DMS153 (cell line): Measurements from ENCODE around the gene GPC4.
A peak's percentile ranks its signal among the peaks of the same experiment; 100 is the strongest.

Source experiments
- DNase-seq: peaks from one replicate; lab custom pipeline; 2025; lab: John Stamatoyannopoulos, UW

Gene GPC4

DNA sequence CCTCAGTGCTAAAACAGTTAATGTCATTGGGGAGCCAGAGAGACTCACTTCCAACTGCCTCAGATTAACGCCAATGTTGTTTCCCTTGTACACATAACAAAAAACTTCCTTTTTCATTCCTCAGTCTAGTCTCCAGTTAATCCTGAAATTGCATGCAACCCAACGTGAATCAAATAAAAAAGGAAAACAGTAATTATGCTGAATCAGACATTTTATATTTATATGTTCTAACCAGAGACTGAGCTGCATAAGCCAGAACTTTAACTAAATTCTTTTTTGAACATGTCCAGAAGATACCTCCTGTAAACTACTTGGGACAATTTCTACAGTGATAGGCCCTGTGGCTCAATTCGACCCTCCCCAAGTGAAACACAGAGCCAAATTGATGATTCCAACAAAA lies 4.7 kb downstream of the GPC4 start:
- no peak for DNase-seq

DNA sequence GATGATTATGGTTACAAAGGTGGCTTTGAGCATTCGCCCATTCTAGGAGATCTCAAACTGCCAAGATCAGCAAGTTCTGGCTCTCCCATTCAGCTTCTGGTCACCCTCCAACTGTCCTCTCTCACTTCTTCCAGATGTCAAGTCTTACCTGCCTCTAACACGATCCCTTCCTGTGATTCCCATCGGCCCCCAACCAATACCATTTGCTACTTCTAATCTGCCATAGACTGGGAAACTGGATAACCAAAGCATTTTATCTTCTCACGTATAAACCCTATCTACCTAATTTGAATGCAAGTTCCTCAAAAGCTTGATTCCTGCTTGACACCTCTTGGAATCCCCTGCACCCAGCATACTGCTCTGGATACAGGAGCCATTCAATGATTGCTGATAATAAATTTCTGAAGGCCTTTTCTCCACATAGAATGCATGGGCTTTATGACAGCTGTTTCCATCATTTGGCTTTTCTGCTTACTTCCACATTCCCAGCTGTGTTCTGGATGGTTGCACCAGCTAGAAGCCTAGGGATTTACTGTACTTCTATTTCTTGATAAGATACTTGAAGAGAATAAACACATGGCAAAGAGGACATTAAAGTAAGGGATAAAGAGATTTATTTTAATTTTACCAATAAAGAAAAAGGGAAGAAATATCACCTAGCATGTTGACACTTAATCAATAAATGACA lies 9.6 kb downstream of the GPC4 start:
- DNase-seq = no peak

DNA sequence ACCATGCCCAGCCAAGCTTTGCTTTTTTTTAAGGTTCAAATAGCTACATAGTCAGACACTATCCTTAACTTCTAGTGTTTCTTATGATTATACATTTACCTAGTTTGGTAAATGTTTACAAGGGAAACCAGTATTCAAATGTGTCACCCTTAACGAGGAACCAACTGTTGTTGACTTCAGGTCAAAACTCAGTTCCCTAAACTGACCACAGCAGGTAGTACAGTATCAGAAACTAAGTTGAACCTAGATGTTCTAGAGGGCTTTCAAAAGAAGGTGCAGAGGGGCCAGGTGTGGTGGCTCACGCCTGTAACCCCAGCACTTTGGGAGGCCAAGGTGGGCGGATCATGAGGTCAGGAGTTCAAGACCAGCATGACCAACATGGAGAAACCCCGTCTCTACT lies 11.3 kb downstream of the GPC4 start:
- DNase-seq = no peak

DNA sequence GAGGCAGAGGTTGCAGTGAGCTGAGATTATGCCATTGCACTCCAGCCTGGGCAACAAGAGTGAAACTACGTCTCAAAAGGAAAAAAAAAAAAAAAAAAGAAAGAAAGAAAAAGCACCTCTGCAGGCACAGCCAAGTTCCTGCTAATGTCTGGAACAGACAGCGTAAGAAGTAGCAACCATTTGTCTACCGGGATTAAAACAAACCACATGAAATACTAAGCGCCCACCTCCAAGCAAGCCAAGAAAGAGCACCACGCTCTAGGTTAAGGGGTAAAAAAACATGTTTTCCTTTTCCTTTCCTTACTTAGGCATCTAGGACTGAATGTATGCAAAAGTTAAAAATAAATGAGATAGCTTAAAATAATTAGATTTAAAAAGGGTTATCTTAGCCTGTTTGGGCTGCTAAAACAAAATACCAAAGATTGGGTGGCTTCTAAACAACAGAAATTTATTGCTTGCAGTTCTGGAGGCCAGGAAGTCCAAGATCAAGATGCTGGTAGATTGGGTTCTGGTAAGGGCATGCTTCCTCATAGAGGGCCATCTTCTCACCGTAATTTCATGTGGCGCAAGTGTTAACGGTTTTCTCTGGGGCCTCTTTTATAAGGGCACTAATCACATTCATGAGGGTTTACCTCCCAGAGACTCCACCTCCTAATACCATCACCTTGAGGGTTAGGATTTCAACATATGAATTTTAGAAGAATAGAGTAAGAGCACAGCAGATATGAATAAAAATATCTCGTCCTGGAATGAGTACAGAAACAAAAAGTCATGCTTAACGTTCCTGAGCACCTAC lies 12.3 kb downstream of the GPC4 start:
- no peak for DNase-seq

DNA sequence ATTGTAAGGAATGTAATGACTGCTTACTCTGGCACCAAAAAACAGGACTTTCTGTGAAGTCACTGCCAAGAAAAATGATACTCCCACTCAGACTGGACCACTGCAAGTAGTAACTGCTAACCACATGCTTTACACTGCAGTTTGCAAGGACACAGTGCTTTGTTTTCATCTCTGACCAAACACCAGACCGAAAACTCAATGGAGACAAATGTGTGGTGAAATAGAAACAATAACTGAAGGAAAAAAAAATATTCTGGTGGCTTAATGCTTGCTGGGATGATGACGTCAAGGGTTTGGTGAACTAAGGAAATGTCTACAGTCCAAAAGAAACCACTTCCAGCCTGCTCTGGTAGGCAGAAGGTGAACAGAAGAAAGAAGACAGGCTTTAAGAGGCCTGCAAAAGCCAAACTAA lies 13.2 kb downstream of the GPC4 start:
- DNase-seq = no peak

DNA sequence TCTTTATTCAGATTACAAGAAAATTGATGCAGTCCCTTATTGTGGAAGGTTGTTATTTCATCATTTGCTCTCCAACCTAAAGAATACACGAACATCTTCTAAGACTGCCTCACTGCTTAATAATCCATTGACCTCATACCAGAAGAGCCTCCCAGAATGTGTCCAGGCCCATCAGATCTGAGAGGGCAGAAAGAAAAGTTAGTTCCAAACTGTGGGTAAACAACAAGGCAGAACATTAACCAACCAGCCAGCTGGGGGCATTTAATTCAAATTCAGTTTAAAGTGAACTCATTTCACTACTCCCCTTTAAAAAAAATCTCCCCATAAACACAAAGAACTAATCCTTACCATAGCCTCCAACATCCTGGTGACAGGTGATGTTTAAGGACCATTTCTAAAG lies 13.8 kb downstream of the GPC4 start:
- no peak for DNase-seq

DNA sequence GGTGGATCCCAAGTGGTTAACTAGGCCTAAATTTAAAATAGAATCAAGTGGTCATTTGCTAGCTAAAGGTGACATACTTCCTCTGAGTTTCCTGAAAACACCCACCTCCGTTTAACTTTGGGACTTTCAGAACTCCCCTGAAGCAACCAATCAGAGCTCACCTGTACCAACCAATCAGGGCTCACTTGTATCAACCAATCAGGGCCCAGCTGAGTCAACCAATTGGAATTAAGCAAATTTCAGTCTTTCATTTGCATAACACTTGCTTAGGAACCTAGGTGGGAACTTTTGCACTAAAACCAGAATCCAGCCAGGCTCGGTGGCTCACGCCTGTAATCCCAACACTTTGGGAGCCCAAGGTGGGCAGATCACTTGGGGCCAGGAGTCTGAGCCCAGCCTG lies 15.9 kb downstream of the GPC4 start:
- DNase-seq = no peak

DNA sequence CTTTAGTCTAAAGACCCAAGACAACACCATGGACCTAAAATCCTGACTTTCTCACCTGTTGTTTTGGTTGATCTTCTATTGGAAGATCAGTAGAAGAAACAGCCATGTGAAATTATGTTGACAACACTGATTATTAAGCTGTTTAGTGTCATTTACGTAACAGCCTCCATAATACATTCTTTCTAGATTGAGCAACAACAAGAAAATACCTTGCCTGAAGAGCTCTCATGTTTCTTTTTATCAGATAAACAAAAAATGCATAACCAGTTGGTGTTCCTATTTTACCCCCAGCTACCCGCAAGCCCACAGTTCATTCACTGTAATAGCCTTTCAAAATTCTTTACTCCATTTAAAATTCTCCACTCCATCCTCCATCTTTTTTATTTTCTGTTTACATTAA lies 20.5 kb downstream of the GPC4 start:
- DNase-seq = no peak

DNA sequence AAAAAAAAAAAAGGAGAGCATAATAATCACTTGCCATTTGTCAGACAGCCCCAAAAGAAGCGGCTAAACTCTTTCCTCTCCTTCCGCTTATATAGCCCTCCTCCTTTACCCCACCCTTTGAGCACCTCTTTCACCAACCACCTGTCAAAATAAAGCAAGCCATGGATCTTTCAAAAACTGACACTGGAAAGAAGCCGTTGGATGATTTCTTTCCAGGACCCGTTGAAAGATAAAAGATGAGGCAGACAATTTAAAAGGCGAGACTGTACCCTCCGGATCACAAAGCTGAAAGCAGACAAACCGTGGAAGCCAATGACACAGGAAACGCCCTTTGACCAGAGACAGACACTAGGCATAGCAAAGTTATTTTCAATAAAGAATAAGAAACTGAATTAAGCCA lies 22.6 kb downstream of the GPC4 start:
- DNase-seq = no peak

DNA sequence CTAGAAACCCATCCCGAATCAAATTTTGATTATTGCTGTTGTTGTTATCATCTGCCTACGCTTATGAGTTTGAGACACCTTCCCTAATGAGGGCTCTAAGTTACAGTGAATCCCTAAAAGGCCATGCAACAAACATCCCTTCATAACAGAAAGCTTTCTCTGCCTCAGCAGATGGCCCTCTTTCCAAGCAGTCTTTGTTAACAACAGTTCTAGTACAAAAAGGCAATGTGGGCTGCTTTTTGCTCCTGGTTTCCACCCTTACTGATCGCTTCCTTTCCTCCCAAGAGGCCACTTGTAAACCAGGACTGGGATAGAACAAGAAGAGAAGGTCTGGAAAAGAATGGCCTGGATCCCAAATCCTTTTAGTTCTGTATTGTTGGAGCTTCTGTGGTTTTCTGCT lies 24.2 kb downstream of the GPC4 start:
- peak; percentile 49 for DNase-seq

DNA sequence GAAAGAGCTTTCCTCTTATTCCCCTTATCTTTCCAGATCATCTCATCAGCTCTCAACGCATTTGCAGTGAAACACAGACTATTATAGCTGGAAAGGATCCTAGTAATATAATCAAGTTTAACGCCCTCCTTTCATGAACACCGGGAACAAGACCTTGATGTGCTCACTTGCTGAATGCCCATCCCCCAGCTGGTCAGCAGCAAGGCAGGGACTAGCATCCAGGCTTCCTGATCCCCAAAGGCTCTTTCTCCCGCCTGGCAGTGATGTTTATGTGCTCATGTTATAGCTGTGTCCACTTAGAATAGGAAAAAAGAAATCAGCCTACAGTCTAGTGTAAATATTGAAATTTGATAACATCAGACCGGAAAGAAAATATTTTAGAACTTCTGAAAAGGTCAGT lies 24.6 kb downstream of the GPC4 start:
- DNase-seq = peak; percentile 65

DNA sequence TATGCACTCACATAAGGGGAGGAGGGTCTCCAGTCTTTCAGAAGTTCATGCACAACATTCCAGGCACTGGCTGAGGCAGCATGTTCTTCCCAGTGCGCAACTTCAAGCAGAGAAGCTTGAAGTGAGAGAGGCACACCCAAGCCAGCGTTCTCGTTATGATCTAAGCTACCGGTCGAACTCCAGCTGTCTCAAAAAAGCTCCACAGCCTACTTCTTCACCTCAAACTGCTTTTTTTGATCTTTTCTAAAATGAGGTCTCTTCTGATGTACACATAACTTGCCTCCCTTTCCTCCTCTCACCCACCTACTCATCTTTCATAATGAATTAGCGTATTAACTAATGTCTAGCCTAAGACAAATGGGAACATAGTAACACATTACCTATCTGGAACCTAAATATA lies 25.3 kb downstream of the GPC4 start:
- no peak for DNase-seq

DNA sequence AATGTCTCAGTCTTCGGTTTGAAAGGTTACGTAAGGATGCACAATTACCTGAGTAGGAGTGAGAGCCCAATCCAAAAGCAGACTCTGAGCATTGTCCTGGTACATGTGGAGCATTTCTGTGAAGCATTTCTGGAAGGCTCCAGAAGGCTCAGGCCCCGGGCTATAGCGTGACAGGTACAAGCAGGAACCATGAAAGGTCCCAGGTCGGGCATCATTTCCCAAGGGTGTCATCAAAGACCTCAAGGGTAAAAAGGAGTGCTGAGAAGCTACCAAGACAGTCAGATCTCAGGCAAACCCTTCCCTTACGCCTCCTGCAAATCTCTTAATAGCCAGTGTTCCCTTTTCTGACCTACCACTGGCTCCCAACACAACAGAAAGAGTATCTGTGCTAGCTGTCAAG lies 30.8 kb downstream of the GPC4 start:
- no peak for DNase-seq

DNA sequence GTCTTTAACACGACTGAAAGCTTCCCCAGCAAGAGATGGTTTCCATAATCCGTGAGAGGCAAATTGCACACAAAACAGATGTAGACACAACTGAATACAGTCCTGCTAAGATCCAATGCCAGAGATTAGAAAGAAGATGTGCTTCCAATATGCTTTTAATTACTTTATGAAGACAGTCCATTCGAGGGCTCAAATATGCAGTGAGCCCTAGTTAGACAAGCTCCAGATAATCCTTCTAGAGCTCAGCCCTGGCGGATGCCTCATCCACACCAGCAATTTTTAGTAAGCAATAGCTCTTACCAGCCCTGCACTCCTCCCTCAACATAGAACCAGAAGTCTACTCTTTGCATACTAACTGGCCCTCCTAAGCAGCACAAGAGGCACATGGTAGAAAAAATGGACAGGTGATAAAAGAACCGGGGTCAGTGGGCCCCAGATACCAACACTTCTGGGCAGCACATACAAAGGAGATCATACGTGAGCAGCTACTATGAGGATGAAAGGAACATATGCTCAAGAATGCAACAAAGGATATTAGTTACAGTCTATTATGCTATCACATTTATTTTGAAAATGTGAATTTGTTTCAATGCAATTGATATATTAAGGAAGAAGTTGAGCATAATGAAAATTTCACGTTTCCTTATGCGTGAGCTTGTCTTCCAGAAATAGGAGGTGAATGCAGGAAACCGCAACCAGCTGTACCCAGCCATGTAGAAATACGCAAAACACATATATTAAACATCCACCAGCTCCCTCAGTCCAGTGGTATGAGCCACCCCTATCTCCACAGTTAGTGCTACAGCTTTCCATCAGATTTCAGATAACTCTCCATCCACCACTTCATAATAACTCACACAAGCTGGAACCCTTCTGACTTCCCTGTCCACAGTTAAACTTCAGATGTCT lies 34.3 kb downstream of the GPC4 start:
- no peak for DNase-seq

DNA sequence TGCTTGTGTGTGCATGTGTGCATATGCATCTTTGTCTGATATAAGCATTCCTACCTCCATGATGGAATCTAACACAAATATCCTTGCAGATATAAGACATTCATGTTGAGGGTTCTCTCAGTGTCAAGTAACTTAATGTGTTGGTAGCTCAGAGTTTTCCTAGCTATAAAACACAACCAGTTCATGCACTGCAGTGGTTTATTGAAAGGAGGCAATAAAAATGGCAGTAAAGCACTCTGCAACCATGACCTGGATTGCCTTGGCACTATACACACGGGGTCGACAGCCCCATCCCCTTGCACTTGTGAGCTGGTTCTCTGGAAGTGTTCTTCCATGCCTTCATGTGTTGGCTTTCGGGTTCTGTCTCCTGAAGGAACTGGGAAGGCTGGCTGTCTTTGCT lies 38.9 kb downstream of the GPC4 start:
- no peak for DNase-seq

DNA sequence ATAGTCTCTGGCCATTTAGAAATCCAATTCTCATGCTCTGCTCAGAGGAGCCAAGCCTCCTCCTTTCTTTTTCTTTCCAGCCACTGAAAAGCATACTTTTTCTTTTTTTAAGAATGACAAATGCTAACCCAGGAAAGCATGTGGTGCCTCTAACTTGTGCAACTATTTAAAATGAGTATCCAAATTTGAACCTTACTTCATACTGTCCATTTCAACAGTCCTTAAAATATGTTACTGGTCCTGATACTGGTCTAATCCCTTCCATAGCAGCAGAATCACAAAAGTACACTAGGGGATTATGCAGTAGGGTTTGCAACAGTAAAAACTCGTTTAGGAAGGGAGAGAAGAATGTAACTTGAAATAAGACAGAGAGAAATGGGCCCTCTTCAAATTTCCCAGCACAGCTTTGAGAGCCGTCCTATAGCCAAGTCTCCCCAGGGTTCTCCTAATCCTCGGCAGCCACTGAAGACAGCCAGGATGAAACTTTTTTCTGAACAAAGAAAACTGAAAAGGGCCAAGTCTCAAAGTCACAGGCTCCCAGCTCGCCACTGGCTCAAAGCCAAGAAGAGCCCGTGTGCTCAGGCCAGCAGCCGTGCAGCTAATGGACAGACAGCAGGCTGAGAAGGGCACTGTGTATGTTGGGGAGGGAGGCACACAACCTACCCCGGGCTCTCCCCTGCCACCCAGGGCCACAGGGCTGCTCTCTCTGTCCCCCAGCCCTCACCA lies 39.5 kb downstream of the GPC4 start:
- DNase-seq = no peak

DNA sequence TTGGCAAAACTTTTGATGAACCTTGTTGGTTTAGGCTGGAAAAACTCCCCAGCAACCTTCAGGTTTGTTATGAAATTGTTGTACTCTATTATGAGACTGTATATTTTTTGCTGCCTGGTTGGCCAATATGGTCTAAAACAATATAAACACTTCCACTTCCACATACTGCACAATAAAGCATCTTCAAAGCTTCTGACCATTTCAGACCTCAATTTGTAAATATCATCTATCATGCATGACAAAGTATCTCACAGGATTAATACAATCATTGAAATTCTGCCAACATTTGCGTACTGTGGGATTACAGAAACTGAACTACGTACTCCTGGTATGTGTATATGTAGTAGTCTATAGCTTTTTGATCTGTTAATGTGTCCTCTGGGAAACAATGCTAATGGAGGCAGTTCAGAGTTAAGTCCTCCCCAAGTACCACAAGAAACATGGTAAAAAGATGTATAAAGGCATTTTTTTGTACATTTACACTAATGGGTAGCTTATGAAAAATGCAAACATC lies 40.4 kb downstream of the GPC4 start:
- DNase-seq = no peak

DNA sequence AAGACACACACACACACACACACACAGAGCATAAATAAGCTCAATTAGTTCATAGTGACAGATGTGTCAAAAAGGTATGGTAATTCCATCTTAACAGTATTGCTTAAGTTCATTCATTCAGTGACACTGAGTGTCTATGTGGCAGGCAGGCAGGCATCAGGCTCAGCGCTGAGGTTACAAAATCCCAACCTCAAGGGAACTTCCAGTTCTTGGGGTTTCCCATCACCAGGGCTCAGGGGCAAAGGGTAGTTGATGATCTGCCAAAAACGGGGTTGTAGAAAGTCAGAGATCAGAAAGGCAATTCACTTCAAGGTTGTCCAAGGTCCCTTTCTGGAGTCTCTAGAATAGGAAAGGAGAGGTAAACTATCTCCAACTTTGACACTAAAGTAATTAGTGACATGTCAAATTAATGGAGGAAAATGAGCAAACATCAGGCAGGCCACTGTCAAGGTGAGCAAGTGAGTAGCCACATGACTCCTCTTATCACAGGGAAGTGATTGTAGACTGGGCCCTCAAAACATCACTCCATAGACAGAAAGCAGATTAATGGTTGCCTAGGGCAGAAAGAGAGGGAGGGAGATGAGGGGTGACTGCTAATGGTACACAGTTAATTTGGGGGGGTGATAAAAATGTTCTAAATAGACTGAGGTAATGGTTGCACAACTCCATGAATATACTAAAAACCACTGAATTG lies 41.8 kb downstream of the GPC4 start:
- no peak for DNase-seq

DNA sequence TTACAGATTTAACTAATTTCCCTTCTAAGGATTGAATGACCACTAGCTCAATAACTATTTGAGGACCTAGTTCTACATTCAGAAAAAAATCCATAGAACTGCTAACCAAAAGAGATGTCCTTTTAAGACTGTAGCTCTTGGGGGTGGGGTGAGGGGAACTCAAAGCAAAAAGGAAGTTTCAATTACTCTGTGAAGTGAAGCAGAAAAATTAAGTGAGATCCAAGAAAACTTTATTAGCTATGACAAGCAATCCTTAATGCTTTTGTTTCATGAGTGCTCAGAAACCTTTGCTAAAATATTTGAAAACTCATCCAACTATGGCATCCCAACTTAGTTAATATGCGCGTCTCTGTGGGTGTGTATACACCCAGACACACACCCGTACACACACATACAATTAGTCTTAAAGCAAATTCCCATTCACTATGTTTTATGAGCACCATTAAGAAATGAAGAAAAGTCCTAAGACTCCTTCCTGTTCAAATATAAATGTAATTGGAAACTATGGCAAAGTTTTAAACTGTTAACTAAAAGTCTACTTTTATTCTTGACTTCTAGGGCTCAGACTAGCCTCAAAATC lies 44.5 kb downstream of the GPC4 start:
- no peak for DNase-seq

DNA sequence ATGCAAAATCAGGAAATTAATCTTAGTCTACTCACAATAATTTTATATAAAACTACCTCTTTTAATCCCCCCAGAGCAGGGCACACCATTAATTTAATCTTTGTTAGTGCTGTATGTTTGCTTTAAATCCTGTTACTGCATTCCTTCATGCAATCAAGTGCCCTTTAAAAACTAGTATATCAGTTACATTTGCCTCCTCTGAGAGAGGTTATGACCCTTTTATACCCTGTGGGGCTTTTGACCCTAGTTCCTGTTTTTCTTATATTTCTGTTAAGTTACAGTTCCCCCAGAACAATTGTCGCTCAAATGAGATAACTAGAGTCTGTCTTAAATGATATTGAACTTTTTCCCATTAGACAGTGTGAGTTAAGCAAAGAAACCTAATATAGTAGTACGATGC lies 46.2 kb downstream of the GPC4 start:
- no peak for DNase-seq

DNA sequence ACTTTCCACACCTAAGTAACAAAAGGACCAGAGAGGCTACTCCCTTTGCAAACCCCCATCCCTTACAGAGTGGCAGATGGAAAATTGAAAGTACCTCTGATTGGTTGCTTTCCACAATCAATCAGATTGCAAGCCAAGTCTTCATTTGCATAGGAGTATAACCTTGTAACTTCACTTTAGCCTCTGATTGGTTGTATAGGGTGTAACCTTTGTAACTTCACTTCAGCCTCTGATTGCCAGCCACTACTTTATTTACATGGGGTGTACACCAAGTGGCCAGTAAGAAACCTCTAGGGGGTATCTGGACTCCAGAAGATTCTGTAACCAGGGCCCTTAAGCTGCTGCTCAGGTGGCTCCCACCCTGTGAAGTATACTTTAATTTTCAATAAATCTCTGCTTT lies 48.6 kb downstream of the GPC4 start:
- no peak for DNase-seq
